H1 (cell line): ENCODE results near the gene AZGP1. TPM values are rescaled to one million over a fixed set of nuclear protein-coding genes. Genes with fewer than 3 reads are reported as not detected.
A peak's percentile ranks its signal among the peaks of the same experiment; 100 is the strongest.

Experiments
- CTCF ChIA-PET: fragments of 300-600 bp; sonication (Branson Sonifier 250); formaldehyde crosslinking; loops from one replicate; lab custom pipeline; 2021; ENCODE audit not compliant: partially characterized antibody; lab: Charles Lee
- POLR2A ChIA-PET: fragments of 300-600 bp; sonication (Branson Sonifier 250); formaldehyde crosslinking; loops from one replicate; lab custom pipeline; 2021; ENCODE audit warnings: inconsistent platforms; ENCODE audit not compliant: partially characterized antibody; lab: Charles Lee
- DNase-seq, 2 experiments: peaks; one replicate each; pipeline versions ENCODE4 v3.0.0 to v3.0.0-alpha.2; 2010 to 2022; ENCODE audit warnings: low spot score in 2 of 2, low read depth in 1 of 2, mixed read lengths in 1 of 2
- FAIRE-seq: peaks from 2 replicates; lab custom pipeline; 2011; peaks lifted over from hg19 to GRCh38; lab: Jason Lieb, UNC
- H2AFZ ChIP-seq: 2 replicates; pipeline ENCODE4 v1.8.1; 2012; ENCODE audit warnings: low read length, inconsistent platforms
- H2AK5ac ChIP-seq: 2 replicates; pipeline ENCODE4 v1.6.1; 2013; ENCODE audit warnings: low read depth, low read length
- H2BK120ac ChIP-seq: replicated peaks from 2 replicates; pipeline ENCODE3; 2013; ENCODE audit warnings: low read depth, low read length, inconsistent platforms
- H2BK12ac ChIP-seq: 2 replicates; pipeline ENCODE4 v1.6.1; 2013; ENCODE audit warnings: low read depth, low read length
- H2BK15ac ChIP-seq: 2 replicates; pipeline ENCODE4 v1.6.1; 2013; ENCODE audit warnings: low read length
- H2BK20ac ChIP-seq: 2 replicates; pipeline ENCODE4 v1.6.1; 2013; ENCODE audit warnings: low read length
- H2BK5ac ChIP-seq: 2 replicates; pipeline ENCODE4 v1.6.1; 2013; ENCODE audit warnings: low read depth, low read length
- H3K14ac ChIP-seq: 2 replicates; pipeline ENCODE4 v1.6.1; 2013; ENCODE audit warnings: inconsistent platforms; ENCODE audit not compliant: insufficient read length
- H3K18ac ChIP-seq: 2 replicates; pipeline ENCODE4 v1.6.1; 2013; ENCODE audit warnings: low read length; ENCODE audit errors: extremely low read depth
- H3K23ac ChIP-seq: 2 replicates; pipeline ENCODE4 v1.6.1; 2013; ENCODE audit warnings: inconsistent platforms; ENCODE audit not compliant: insufficient read length
- H3K23me2 ChIP-seq: 2 replicates; pipeline ENCODE4 v1.6.1; 2013; ENCODE audit warnings: low read depth, low read length
- H3K27ac ChIP-seq: 2 replicates; pipeline ENCODE4 v1.6.1; 2011; ENCODE audit warnings: low read depth, low read length, inconsistent platforms
- H3K27me3 ChIP-seq, 4 experiments: replicated peaks in 1 of 4; 1 replicate in 1 of 4; 2 replicates in 3 of 4; pipeline versions ENCODE4 v1.6.1 to v1.8.1; 2011 to 2013; ENCODE audit warnings: low read length in 3 of 4, mild to moderate bottlenecking in 3 of 4, inconsistent platforms in 2 of 4, mixed read lengths in 2 of 4, moderate library complexity in 1 of 4; ENCODE audit not compliant: control insufficient read depth in 3 of 4, insufficient read depth in 3 of 4; ENCODE audit errors: extremely low read depth in 1 of 4
- H3K36me3 ChIP-seq, 4 experiments: 2 replicates each; pipeline versions ENCODE4 v1.6.1 to v1.8.1; 2011 to 2013; ENCODE audit warnings: mild to moderate bottlenecking in 4 of 4, low read length in 3 of 4, moderate library complexity in 2 of 4, control low read depth in 1 of 4, inconsistent platforms in 1 of 4; ENCODE audit not compliant: insufficient read depth in 4 of 4, control insufficient read depth in 2 of 4
- H3K4ac ChIP-seq: replicated peaks from 2 replicates; pipeline ENCODE3; 2013; ENCODE audit warnings: low read length, low read depth, mixed read lengths, inconsistent platforms; ENCODE audit not compliant: insufficient read length
- H3K4me1 ChIP-seq, 4 experiments: replicated peaks in 1 of 4; 1 replicate in 1 of 4; 2 replicates in 3 of 4; pipeline versions ENCODE4 v1.6.1 to v1.8.1; 2011 to 2013; ENCODE audit warnings: low read length in 3 of 4, inconsistent platforms in 2 of 4, mixed read lengths in 1 of 4; ENCODE audit not compliant: insufficient read depth in 4 of 4, control insufficient read depth in 3 of 4
- H3K4me2 ChIP-seq, 2 experiments: 2 replicates each; pipeline versions ENCODE4 v1.6.1 to v1.8.1; 2011 to 2013; ENCODE audit warnings: low read depth in 2 of 2, low read length in 2 of 2, control low read depth in 1 of 2, inconsistent platforms in 1 of 2, mild to moderate bottlenecking in 1 of 2; ENCODE audit not compliant: insufficient read depth in 1 of 2
- H3K4me3 ChIP-seq, 4 experiments: fragments of 200-600, 300-600 bp in 1 of 4; sonication (generic), shearing (Covaris generic), sonication (Bioruptor Twin) in 1 of 4; 2 replicates each; pipeline versions ENCODE4 v1.5.1 to v1.8.1; 2011 to 2016; ENCODE audit warnings: low read length in 4 of 4, low read depth in 3 of 4, control low read depth in 2 of 4, inconsistent platforms in 2 of 4, mild to moderate bottlenecking in 2 of 4, mixed read lengths in 1 of 4, moderate library complexity in 1 of 4; ENCODE audit not compliant: insufficient read depth in 2 of 4; ENCODE audit errors: extremely low read depth in 1 of 4
- H3K56ac ChIP-seq: replicated peaks from 2 replicates; pipeline ENCODE3; 2013; ENCODE audit warnings: low read depth, mild to moderate bottlenecking, mixed read lengths, low read length, inconsistent platforms; ENCODE audit not compliant: insufficient read length
- H3K79me1 ChIP-seq: 2 replicates; pipeline ENCODE4 v1.6.1; 2013; ENCODE audit warnings: low read depth, low read length, control low read depth
- H3K79me2 ChIP-seq, 2 experiments: 2 replicates each; pipeline versions ENCODE4 v1.6.1 to v1.8.1; 2012 to 2013; ENCODE audit warnings: low read length in 2 of 2, mild to moderate bottlenecking in 2 of 2, inconsistent platforms in 1 of 2; ENCODE audit not compliant: insufficient read depth in 2 of 2, control insufficient read depth in 1 of 2
- H3K9ac ChIP-seq, 4 experiments: replicated peaks in 1 of 4; 1 replicate in 1 of 4; 2 replicates in 3 of 4; pipeline versions ENCODE4 v1.6.1 to v1.8.1; 2011 to 2013; ENCODE audit warnings: low read depth in 3 of 4, low read length in 3 of 4, control low read depth in 2 of 4, mild to moderate bottlenecking in 2 of 4, moderate library complexity in 2 of 4, inconsistent platforms in 1 of 4; ENCODE audit errors: extremely low read depth in 1 of 4
- H3K9me3 ChIP-seq, 2 experiments: 2 replicates each; pipeline versions ENCODE4 v1.6.1 to v1.8.1; 2012 to 2013; ENCODE audit warnings: mild to moderate bottlenecking in 2 of 2, moderate library complexity in 2 of 2, control low read depth in 1 of 2, inconsistent platforms in 1 of 2, low read depth in 1 of 2, low read length in 1 of 2, mixed read lengths in 1 of 2; ENCODE audit not compliant: insufficient read depth in 2 of 2
- H4K20me1 ChIP-seq, 2 experiments: replicated peaks in 1 of 2; 2 replicates each; pipeline versions ENCODE3 to v1.8.1; 2011 to 2013; ENCODE audit warnings: inconsistent platforms in 2 of 2, low read length in 2 of 2, mild to moderate bottlenecking in 1 of 2; ENCODE audit not compliant: insufficient read depth in 2 of 2, control insufficient read depth in 1 of 2
- H4K5ac ChIP-seq: 2 replicates; pipeline ENCODE4 v1.6.1; 2013; ENCODE audit warnings: low read length, low read depth, mixed read lengths, inconsistent platforms; ENCODE audit not compliant: insufficient read length
- H4K8ac ChIP-seq: 2 replicates; pipeline ENCODE4 v1.8.0; 2013; ENCODE audit warnings: mild to moderate bottlenecking, moderate library complexity, low read length, inconsistent platforms; ENCODE audit not compliant: insufficient read depth; ENCODE audit errors: extremely low read depth
- H4K91ac ChIP-seq: replicated peaks from 2 replicates; pipeline ENCODE3; 2013; ENCODE audit warnings: low read length, mixed read lengths, inconsistent platforms; ENCODE audit not compliant: insufficient read length
- BCL11A ChIP-seq, 2 experiments: IDR thresholded peaks; one replicate each; pipeline ENCODE4 v1.6.1; 2011; ENCODE audit warnings: low read depth in 2 of 2, low read length in 2 of 2, mild to moderate bottlenecking in 2 of 2
- BRCA1 ChIP-seq: IDR thresholded peaks from 2 replicates; pipeline ENCODE4 v1.6.1; 2012; ENCODE audit warnings: low read depth, low read length, improper control_type of control experiment
- CBX5 ChIP-seq: fragments of 300-800, 300-1000 bp; sonication (generic); IDR thresholded peaks from 2 replicates; pipeline ENCODE4 v1.7.1; 2016; ENCODE audit warnings: antibody characterized with exemption, low read length, low read depth
- FOSL1 ChIP-seq: IDR thresholded peaks from 2 replicates; pipeline ENCODE4 v1.6.1; 2011; ENCODE audit warnings: mild to moderate bottlenecking, low read depth, low read length, moderate library complexity; ENCODE audit not compliant: insufficient read depth
- MAFK ChIP-seq: IDR thresholded peaks from 2 replicates; pipeline ENCODE4 v1.6.1; 2012; ENCODE audit warnings: low read depth, mild to moderate bottlenecking, improper control_type of control experiment, low read length
- RNF2 ChIP-seq: fragments of 200-900, 300-1000 bp; sonication (generic); IDR thresholded peaks from 2 replicates; pipeline ENCODE4 v1.7.1; 2016; ENCODE audit warnings: borderline replicate concordance, low read depth, mild to moderate bottlenecking, antibody characterized with exemption, low read length; ENCODE audit not compliant: poor library complexity, severe bottlenecking; ENCODE audit errors: missing control alignments
- RXRA ChIP-seq: IDR thresholded peaks from 2 replicates; pipeline ENCODE4 v1.6.1; 2011; ENCODE audit warnings: low read depth, mild to moderate bottlenecking, low read length, moderate library complexity; ENCODE audit not compliant: insufficient read depth
- SP4 ChIP-seq: IDR thresholded peaks from 2 replicates; pipeline ENCODE4 v1.6.1; 2012; ENCODE audit warnings: low read length, inconsistent platforms
- TEAD4 ChIP-seq: IDR thresholded peaks from 2 replicates; pipeline ENCODE4 v1.6.1; 2012; ENCODE audit warnings: low read depth, low read length, inconsistent platforms, mixed read lengths
- WGBS, 2 experiments: shearing (Covaris generic) in 1 of 2; methylation state at CpG; one replicate each; pipeline versions ENCODE4 v1.1.6 to v1.1.7; 2013 to 2015; ENCODE audit warnings: low lambda C conversion rate in 2 of 2, mixed read lengths in 2 of 2, inconsistent platforms in 1 of 2, low coverage in 1 of 2, missing lambda C conversion rate in 1 of 2; ENCODE audit not compliant: insufficient replicate concordance in 2 of 2, insufficient coverage in 1 of 2, insufficient read length in 1 of 2; ENCODE audit errors: extremely low coverage in 1 of 2, missing lambda C conversion rate in 1 of 2; 5-methylcytosine and 5-hydroxymethylcytosine counted together
- polyA plus RNA-seq, 7 experiments: library from polyadenylated mRNA; depleted of rRNA in 3 of 7; stranded (reverse) in 5 of 7; unstranded in 2 of 7; fragments of >200 nt in 5 of 7; fragments of 200-250 nt in 2 of 7; gene quantifications; 1 replicate in 5 of 7; 2 replicates in 1 of 7; 4 replicates in 1 of 7; pipeline versions ENCODE4 v1.2.1 to v1.2.3, GENCODE V29; 2011 to 2013; ENCODE audit warnings: missing spikeins in 2 of 7, mixed read lengths in 2 of 7
- total RNA-seq: library from RNA; stranded (reverse); fragmentation: NEBNext Ultra II Directional; extraction: Animal tissue kit (Norgen Biotek cat#: 25700); gene quantifications from 2 replicates; pipeline ENCODE4 v1.2.1, GENCODE V29; 2021
- TF ChIP-seq, protein P1 (sequence below): IDR thresholded peaks from 2 replicates; pipeline ENCODE4 v1.6.1; 2012; ENCODE audit warnings: inconsistent platforms

AZGP1 gene
- total and polyA plus RNA-seq, 2 of the 8 experiments (the other 6 are each of a cell fraction or from before 2014, with no cell fraction given): 0.52 to 0.68 TPM

DNA sequence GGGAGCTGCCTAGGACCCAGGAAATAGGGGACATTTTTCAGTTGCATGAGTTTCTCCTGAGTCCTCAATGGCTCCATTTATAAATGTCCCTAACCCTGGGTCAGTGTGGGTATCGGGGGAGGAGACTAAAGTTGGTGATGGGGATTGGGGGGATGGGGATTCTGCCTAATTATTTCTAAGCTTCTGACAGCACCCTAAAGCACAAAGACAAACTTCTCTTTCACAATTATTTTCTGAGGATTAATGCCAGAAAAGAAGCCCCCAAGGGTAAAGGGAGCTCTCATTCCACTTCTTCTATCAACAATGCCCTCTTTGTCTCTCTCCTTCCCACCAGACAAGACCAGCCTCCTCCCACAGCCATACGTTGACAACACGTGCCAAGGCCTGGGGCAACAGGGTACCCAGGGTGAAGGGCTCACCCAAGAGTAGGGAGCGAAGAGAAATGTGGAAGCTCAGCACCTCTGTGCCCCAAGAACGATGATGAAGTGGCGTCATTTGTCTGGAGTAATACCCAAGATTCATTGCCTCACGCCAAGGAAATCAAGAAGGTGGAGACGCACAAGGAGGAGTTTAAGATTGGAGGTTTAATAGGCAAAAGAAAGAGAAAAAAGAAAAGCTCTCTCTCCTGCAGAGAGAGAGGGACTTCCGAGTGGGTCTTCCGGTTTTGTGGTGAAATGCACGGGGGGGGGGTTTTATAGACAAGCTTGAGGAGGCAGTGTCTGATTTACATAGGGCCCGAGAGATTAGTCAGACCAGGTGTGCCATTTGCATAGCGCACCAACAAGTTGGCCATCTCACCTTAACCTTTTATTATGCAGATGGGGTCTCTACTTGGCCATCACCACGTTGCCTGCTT lies 32.0 kb downstream of the AZGP1 start:
- peak overlapping the region; percentile 96 for H3K18ac ChIP-seq
- peak overlapping the region in 3 of 4 experiments; percentile 1 to 65 (median 35); a peak in 6 of 7 replicates for H3K9ac ChIP-seq
- H3K27ac ChIP-seq: peak overlapping the region; percentile 95
- peak overlapping the region; percentile 37; the same call in 1 of the 2 replicates for H2BK15ac ChIP-seq
- peak overlapping the region; percentile 98 for H2AK5ac ChIP-seq
- peaks cover 15 to 16% of the 10 kb centered on the region in 2 experiments for H3K9me3 ChIP-seq
- peaks cover 0 to 4% (median 0%) of the 10 kb centered on the region in 4 experiments; a peak in 2 of 8 replicates for H3K36me3 ChIP-seq
- no peaks in the 10 kb centered on the region for H3K23me2 ChIP-seq
- peak overlapping the region; percentile 25 for H3K4ac ChIP-seq
- WGBS, 2 experiments: 20% methylated on average over 11 of the region's 14 CpGs; no CpG with 5 or more reads in 1 of the 2 experiments
- peak overlapping the region; percentile 96 for H2BK12ac ChIP-seq
- H3K4me1 ChIP-seq: peaks cover 8 to 13% (median 11%) of the 10 kb centered on the region in 4 experiments; a peak in 5 of 7 replicates
- H3K23ac ChIP-seq: no peak overlapping the region
- peak overlapping the region; percentile 90 for H4K91ac ChIP-seq
- H4K20me1 ChIP-seq: no peaks in the 10 kb centered on the region
- ChIA-PET POLR2A (interaction anchor here (0.6 to 3.0 kb wide), 35 partner anchors 8 to 1028 kb away, joined by 3 to 45 read pairs (median 5); partner anchors contain the start of genes AP4M1, GJC3, MCM7 and TRIM4), CTCF (interaction anchor here (0.7 to 1.5 kb wide), 9 partner anchors 9 to 918 kb away, joined by 3 to 6 read pairs (median 4); no protein-coding TSS in a partner anchor)
- no peaks in the 10 kb centered on the region for H3K79me2 ChIP-seq
- FAIRE-seq: peak; percentile 98
- H3K79me1 ChIP-seq: no peaks in the 10 kb centered on the region; the same call in 1 of the 2 replicates
- no peaks in the 10 kb centered on the region; a peak in 1 of 7 replicates for H3K27me3 ChIP-seq
- peak overlapping the region; percentile 56 to 65 for H3K4me2 ChIP-seq
- H2BK20ac ChIP-seq: peak overlapping the region; percentile 89
- no peak overlapping the region for H3K14ac ChIP-seq
- H3K56ac ChIP-seq: peak overlapping the region; percentile 42
- H2AFZ ChIP-seq: no peak overlapping the region
- H3K4me3 ChIP-seq: peak overlapping the region in 3 of 4 experiments; percentile 1 to 48 (median 4); a peak in 3 of 8 replicates
- H2BK120ac ChIP-seq: peak overlapping the region; percentile 94
- peak overlapping the region; percentile 98 for H2BK5ac ChIP-seq
- peak; percentile 62 to 74 for DNase-seq
- peak overlapping the region; percentile 68 for H4K5ac ChIP-seq
- H4K8ac ChIP-seq: peak overlapping the region; percentile 96; the same call in 1 of the 2 replicates
- TF ChIP-seq BCL11A (IDR thresholded peaks at IDR 0.05; ENCODE audit: low read depth in 2 of 2, low read length in 2 of 2) (peak in 1 of 2 experiments; percentile 65), TEAD4 (no peak), BRCA1 (no peak), MAFK (no peak), FOSL1 (no peak), CBX5 (no peak), RNF2 (no peak), SP4 (no peak), RXRA (no peak)
- TF ChIP-seq, protein P1, sequence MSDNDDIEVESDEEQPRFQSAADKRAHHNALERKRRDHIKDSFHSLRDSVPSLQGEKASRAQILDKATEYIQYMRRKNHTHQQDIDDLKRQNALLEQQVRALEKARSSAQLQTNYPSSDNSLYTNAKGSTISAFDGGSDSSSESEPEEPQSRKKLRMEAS: peak; percentile 93
